WI38 (cell line): Measurements from ENCODE around the gene NDUFV3.

Source experiments
- H3K4me3 ChIP-seq: 2 replicates; pipeline ENCODE4 v1.5.1; 2011; ENCODE audit warnings: low read depth, mild to moderate bottlenecking, control low read depth, low read length
- CTCF ChIP-seq: IDR thresholded peaks from 2 replicates; pipeline ENCODE4 v1.5.1; 2012; ENCODE audit warnings: low read depth, mild to moderate bottlenecking, control low read depth, low read length

Gene NDUFV3

GRCh38 chr21:42878993-42879787, 13.9 kb upstream of the NDUFV3 start, which contains the start of gene WDR4:
TSS of gene WDR4 (minus strand) at chr21:42879539. CDS start at chr21:42879495, 44 bp downstream.
- peak within 1 kb of the TSS; percentile 90 for H3K4me3 ChIP-seq
- no peak for TF ChIP-seq CTCF

GRCh38 chr21:42880352-42880751, 12.8 kb upstream of the NDUFV3 start:
- H3K4me3 ChIP-seq, result peak overlapping the region; percentile 90
- no peak for TF ChIP-seq CTCF

- H3K4me3 ChIP-seq, result no peak overlapping the region
- no peak for TF ChIP-seq CTCF
These were observed 9.2 kb upstream of the NDUFV3 start for GRCh38 chr21:42883921-42884320.

GRCh38 chr21:42887326-42887725, 5.8 kb upstream of the NDUFV3 start:
- TF ChIP-seq CTCF, result no peak
- no peak overlapping the region for H3K4me3 ChIP-seq

- no peak for TF ChIP-seq CTCF
- peak overlapping the region; percentile 95 for H3K4me3 ChIP-seq
These were observed 553 bp upstream of the NDUFV3 start for GRCh38 chr21:42892582-42892930.

- no peak for TF ChIP-seq CTCF
These were observed 7.3 kb downstream of the NDUFV3 start for GRCh38 chr21:42900446-42900845.

GRCh38 chr21:42903817-42904216, 10.7 kb downstream of the NDUFV3 start:
- no peak overlapping the region for H3K4me3 ChIP-seq
- TF ChIP-seq CTCF, result no peak

More at GRCh38 chr21:42900446-42900845, 7.3 kb downstream of the NDUFV3 start:
- H3K4me3 ChIP-seq, result no peak overlapping the region
